Measurements from ENCODE around the gene GPHN. TPM values are rescaled to one million over a fixed set of nuclear protein-coding genes. Genes with fewer than 3 reads are reported as not detected.
A peak's percentile ranks its signal among the peaks of the same experiment; 100 is the strongest.

GPHN gene
- total RNA-seq, 1 experiment from 2014 or later: 4.1 TPM

DNA sequence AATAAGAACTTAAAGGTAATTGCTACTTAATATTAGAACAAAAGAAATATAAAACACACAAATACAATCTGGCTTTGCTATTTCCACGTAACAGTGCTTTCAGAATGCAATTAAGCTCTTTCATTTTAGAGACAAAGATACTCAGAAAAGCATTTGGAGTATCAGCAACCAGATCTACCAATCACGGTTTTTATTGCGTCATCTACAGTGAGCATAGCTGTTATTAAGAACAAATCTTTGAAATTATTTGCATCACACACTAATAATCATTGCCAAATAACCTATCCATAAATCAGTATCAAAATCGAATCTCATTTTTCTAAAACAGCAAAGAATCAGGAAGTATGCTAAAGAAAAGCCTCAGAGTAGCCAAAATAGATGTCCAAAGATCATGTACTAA is 654.4 kb downstream of the GPHN start:
- H3K9me2 ChIP-seq (replicated peaks; ENCODE audit: insufficient read depth, low read length): no peaks in the 10 kb centered on the region
- no peak overlapping the region for H3K9ac ChIP-seq (ENCODE audit: low read length)
- no peaks in the 10 kb centered on the region for H4K20me1 ChIP-seq (ENCODE audit: insufficient read depth, low read depth, low read length)
- DNase-seq: no peak
- no peaks in the 10 kb centered on the region for H3K4me1 ChIP-seq (ENCODE audit: low read length)
- H3K79me2 ChIP-seq (ENCODE audit: low read length): no peaks in the 10 kb centered on the region
- H3K4me2 ChIP-seq (ENCODE audit: low read depth, low read length, poor library complexity, severe bottlenecking): no peak overlapping the region
- H3K9me3 ChIP-seq (ENCODE audit: low read length): no peaks in the 10 kb centered on the region
- H3K27ac ChIP-seq (ENCODE audit: low read length): no peak overlapping the region
- H3K4me3 ChIP-seq (ENCODE audit: low read length): no peak overlapping the region
- no peaks in the 10 kb centered on the region for H3K27me3 ChIP-seq (ENCODE audit: low read length)
- no peaks in the 10 kb centered on the region for H3K36me3 ChIP-seq (ENCODE audit: insufficient read depth, low read length)
- no peak overlapping the region for H2AFZ ChIP-seq (ENCODE audit: low read length)

DNA sequence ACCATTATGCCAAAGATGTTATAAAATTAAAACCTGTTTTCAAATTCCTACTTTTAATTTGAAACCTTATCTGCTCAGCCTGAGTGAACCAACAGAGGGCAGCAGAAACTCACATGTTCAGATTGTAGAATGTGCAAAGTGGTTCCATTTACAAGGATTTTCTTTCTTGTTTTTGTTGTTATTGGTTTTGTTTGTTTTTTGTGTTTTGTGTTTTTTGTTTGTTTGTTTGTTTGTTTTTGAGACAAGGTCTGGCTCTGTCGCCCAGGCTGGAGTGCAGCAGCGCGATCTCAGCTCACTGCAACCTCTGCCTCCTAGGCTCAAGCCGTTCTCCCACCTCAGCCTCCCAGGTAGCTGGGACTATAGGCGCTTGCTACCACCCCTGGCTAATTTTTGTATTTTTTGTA is 658.5 kb downstream of the GPHN start:
- H3K27ac ChIP-seq (ENCODE audit: low read length): no peak overlapping the region
- DNase-seq: peak; percentile 79
- no peaks in the 10 kb centered on the region for H3K9me3 ChIP-seq (ENCODE audit: low read length)
- H3K36me3 ChIP-seq (ENCODE audit: insufficient read depth, low read length): no peaks in the 10 kb centered on the region
- H3K9me2 ChIP-seq (replicated peaks; ENCODE audit: insufficient read depth, low read length): no peaks in the 10 kb centered on the region
- H3K4me2 ChIP-seq (ENCODE audit: low read depth, low read length, poor library complexity, severe bottlenecking): no peak overlapping the region
- no peaks in the 10 kb centered on the region for H3K79me2 ChIP-seq (ENCODE audit: low read length)
- no peaks in the 10 kb centered on the region for H3K27me3 ChIP-seq (ENCODE audit: low read length)
- no peak overlapping the region for H3K9ac ChIP-seq (ENCODE audit: low read length)
- no peaks in the 10 kb centered on the region for H4K20me1 ChIP-seq (ENCODE audit: insufficient read depth, low read depth, low read length)
- H3K4me1 ChIP-seq (ENCODE audit: low read length): no peaks in the 10 kb centered on the region
- H3K4me3 ChIP-seq (ENCODE audit: low read length): no peak overlapping the region
- no peak overlapping the region for H2AFZ ChIP-seq (ENCODE audit: low read length)

DNA sequence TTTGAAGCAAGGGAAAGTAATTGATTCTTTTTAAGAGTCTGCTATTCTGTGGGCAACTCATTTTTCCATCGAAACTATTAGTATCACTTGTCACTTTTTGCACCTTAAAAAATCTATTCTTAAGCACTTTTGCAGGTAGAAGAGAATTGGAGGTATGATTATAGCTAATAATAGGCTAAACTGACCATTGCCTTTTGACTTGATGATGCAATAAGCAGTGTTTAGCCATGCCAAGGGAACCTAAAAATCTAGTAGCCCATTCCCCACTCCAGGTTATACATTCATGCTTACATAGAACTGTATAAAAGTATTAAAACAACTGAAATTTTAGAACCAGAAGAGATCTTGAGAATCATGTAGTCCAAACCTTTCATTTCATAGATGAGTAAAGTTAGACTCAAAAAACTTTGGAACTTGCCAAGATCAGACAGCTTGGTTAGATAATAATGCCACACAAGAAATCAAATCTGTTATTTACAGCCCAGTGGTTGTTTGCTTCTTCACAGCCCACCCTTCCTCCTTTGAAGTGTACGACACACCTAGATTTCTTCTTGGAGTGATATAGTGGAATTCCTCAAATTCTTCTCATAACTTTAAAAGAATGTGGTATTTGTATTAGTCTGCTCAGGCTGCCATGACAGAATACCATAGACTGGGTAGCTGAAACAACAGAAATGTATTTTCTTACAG is 659.6 kb downstream of the GPHN start:
- Histone ChIP-seq H2AFZ (ENCODE audit: low read length) (no peak overlapping the region), H4K20me1 (ENCODE audit: insufficient read depth, low read depth, low read length) (no peaks in the 10 kb centered on the region), H3K4me1 (ENCODE audit: low read length) (no peaks in the 10 kb centered on the region), H3K36me3 (ENCODE audit: insufficient read depth, low read length) (no peaks in the 10 kb centered on the region), H3K9me2 (replicated peaks; ENCODE audit: insufficient read depth, low read length) (no peaks in the 10 kb centered on the region), H3K9ac (ENCODE audit: low read length) (no peak overlapping the region), H3K4me2 (ENCODE audit: low read depth, low read length, poor library complexity, severe bottlenecking) (no peak overlapping the region), H3K27me3 (ENCODE audit: low read length) (no peaks in the 10 kb centered on the region), H3K4me3 (ENCODE audit: low read length) (no peak overlapping the region), H3K27ac (ENCODE audit: low read length) (no peak overlapping the region), H3K79me2 (ENCODE audit: low read length) (no peaks in the 10 kb centered on the region), H3K9me3 (ENCODE audit: low read length) (no peaks in the 10 kb centered on the region; the same call in 1 of the 2 replicates)
- no peak for DNase-seq

DNA sequence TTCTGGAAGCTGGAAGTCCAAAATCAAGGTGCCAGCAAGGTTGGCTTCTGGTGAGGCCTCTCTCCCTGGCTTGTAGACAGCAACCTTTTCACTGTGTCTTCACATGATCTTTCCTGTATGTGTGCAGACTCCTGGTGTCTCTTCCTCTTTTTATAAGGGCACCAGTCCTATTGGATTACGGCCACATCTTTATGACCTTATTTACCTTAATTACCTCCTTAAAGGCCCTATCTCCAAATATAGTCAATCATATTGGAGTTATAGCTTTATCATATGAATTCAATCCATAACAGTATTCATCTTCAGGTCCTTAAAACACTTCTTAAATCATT is 660.1 kb downstream of the GPHN start:
- Histone ChIP-seq H3K9me2 (replicated peaks; ENCODE audit: insufficient read depth, low read length) (no peaks in the 10 kb centered on the region), H3K27me3 (ENCODE audit: low read length) (no peaks in the 10 kb centered on the region), H3K4me3 (ENCODE audit: low read length) (no peak overlapping the region), H3K4me2 (ENCODE audit: low read depth, low read length, poor library complexity, severe bottlenecking) (no peak overlapping the region), H3K9me3 (ENCODE audit: low read length) (peaks cover 5% of the 10 kb centered on the region), H3K79me2 (ENCODE audit: low read length) (no peaks in the 10 kb centered on the region), H3K9ac (ENCODE audit: low read length) (no peak overlapping the region), H4K20me1 (ENCODE audit: insufficient read depth, low read depth, low read length) (no peaks in the 10 kb centered on the region), H3K36me3 (ENCODE audit: insufficient read depth, low read length) (no peaks in the 10 kb centered on the region), H3K4me1 (ENCODE audit: low read length) (no peaks in the 10 kb centered on the region), H2AFZ (ENCODE audit: low read length) (no peak overlapping the region), H3K27ac (ENCODE audit: low read length) (no peak overlapping the region)
- no peak for DNase-seq

DNA sequence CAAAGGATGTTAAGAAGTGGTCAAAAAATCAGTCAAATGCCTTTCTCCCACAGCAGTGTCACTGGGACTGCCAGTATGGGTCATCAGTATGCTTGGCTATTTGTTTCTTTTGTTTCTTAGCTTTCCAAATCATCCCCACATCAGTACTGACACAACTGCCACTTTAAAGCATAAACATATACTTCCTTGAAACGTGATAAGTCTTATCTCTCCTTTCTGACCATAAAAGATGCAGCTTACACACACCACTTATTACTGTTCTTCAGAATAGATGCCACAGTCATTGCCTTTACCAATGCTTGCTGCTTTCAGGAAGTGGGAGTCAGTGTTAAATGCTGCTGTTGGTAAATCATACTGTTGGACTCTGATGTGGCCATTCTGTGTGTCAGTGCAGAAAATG is 662.7 kb downstream of the GPHN start:
- H3K79me2 ChIP-seq (ENCODE audit: low read length): no peaks in the 10 kb centered on the region
- no peak overlapping the region for H2AFZ ChIP-seq (ENCODE audit: low read length)
- H3K4me3 ChIP-seq (ENCODE audit: low read length): no peak overlapping the region
- H3K4me1 ChIP-seq (ENCODE audit: low read length): no peaks in the 10 kb centered on the region
- H3K27me3 ChIP-seq (ENCODE audit: low read length): no peaks in the 10 kb centered on the region
- no peak overlapping the region for H3K9ac ChIP-seq (ENCODE audit: low read length)
- H3K9me2 ChIP-seq (replicated peaks; ENCODE audit: insufficient read depth, low read length): no peaks in the 10 kb centered on the region
- DNase-seq: no peak
- H3K36me3 ChIP-seq (ENCODE audit: insufficient read depth, low read length): no peaks in the 10 kb centered on the region
- H3K4me2 ChIP-seq (ENCODE audit: low read depth, low read length, poor library complexity, severe bottlenecking): no peak overlapping the region
- H3K27ac ChIP-seq (ENCODE audit: low read length): no peak overlapping the region
- peaks cover 13% of the 10 kb centered on the region for H3K9me3 ChIP-seq (ENCODE audit: low read length)
- no peaks in the 10 kb centered on the region for H4K20me1 ChIP-seq (ENCODE audit: insufficient read depth, low read depth, low read length)

DNA sequence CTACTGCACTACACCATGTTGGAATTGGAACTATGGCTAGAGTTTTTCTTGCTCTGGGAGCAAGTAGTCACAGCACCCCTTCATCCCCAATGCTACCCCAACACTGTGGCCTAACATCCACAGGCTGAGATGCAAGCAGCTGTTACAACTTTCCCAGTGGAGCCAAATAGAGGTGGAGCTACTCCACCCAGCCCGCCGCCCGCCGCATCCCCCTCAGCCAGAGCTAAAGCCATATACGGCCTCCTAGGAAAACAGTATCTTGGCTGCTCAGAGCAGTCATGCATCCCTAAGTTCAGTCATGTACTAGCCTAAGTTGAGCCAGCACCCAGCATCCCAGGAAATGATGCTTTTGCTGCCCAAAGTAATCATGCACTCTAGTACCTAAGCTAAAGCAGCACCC is 664.1 kb downstream of the GPHN start:
- Histone ChIP-seq H3K4me2 (ENCODE audit: low read depth, low read length, poor library complexity, severe bottlenecking) (no peak overlapping the region), H3K9me3 (ENCODE audit: low read length) (peaks cover 13% of the 10 kb centered on the region), H3K36me3 (ENCODE audit: insufficient read depth, low read length) (no peaks in the 10 kb centered on the region), H3K9me2 (replicated peaks; ENCODE audit: insufficient read depth, low read length) (no peaks in the 10 kb centered on the region), H3K9ac (ENCODE audit: low read length) (no peak overlapping the region), H3K4me3 (ENCODE audit: low read length) (no peak overlapping the region), H3K79me2 (ENCODE audit: low read length) (no peaks in the 10 kb centered on the region), H3K27ac (ENCODE audit: low read length) (no peak overlapping the region), H4K20me1 (ENCODE audit: insufficient read depth, low read depth, low read length) (no peaks in the 10 kb centered on the region), H3K4me1 (ENCODE audit: low read length) (no peaks in the 10 kb centered on the region), H2AFZ (ENCODE audit: low read length) (no peak overlapping the region), H3K27me3 (ENCODE audit: low read length) (no peaks in the 10 kb centered on the region)
- no peak for DNase-seq

DNA sequence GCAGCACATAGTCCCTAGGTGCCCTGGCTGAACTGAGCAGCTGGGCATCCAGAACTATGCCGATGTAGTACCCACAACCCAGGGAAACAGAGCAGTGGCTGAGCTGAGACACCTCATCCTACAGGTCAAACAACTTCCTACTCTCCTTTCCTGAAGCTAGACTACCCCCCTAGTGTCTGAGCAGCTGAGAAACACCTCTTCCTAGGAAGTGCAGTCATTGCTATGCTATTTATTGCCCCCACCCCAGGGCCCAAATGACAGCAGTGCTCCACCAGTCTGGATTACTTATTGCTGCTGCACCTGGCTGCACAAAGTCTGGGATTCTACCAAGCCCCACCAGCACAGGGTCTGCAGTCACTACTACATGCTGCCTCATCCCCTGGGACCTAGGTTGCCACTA is 664.6 kb downstream of the GPHN start:
- Histone ChIP-seq H3K4me1 (ENCODE audit: low read length) (no peaks in the 10 kb centered on the region), H3K4me2 (ENCODE audit: low read depth, low read length, poor library complexity, severe bottlenecking) (no peak overlapping the region), H3K27ac (ENCODE audit: low read length) (no peak overlapping the region), H3K27me3 (ENCODE audit: low read length) (no peaks in the 10 kb centered on the region), H3K36me3 (ENCODE audit: insufficient read depth, low read length) (no peaks in the 10 kb centered on the region), H3K79me2 (ENCODE audit: low read length) (no peaks in the 10 kb centered on the region), H3K9me3 (ENCODE audit: low read length) (peaks cover 13% of the 10 kb centered on the region), H4K20me1 (ENCODE audit: insufficient read depth, low read depth, low read length) (no peaks in the 10 kb centered on the region), H3K4me3 (ENCODE audit: low read length) (no peak overlapping the region), H3K9ac (ENCODE audit: low read length) (no peak overlapping the region), H2AFZ (ENCODE audit: low read length) (no peak overlapping the region), H3K9me2 (replicated peaks; ENCODE audit: insufficient read depth, low read length) (no peaks in the 10 kb centered on the region)
- no peak for DNase-seq

DNA sequence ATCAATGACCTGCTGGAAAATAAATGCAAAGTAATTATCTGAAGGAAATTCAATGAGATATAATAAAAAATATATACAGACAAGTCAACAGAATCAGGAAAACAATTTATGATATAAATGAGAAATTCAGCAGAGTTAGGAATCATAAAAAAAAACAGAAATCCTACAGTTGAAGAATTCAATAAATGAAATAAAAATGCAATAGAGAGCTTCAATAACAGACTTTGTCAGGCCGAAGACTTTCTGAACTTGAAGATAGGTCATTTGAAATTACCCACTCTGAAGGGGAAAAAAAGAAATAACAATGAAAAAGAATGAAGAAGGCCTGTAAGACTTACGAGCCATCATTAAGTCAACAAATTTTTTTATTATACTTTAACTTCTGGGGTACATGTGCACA is 665.8 kb downstream of the GPHN start:
- Histone ChIP-seq H3K36me3 (ENCODE audit: insufficient read depth, low read length) (no peaks in the 10 kb centered on the region), H3K27me3 (ENCODE audit: low read length) (no peaks in the 10 kb centered on the region), H3K4me3 (ENCODE audit: low read length) (no peak overlapping the region), H3K9me2 (replicated peaks; ENCODE audit: insufficient read depth, low read length) (no peaks in the 10 kb centered on the region), H3K9ac (ENCODE audit: low read length) (no peak overlapping the region), H3K9me3 (ENCODE audit: low read length) (peaks cover 14% of the 10 kb centered on the region), H3K4me1 (ENCODE audit: low read length) (no peaks in the 10 kb centered on the region), H3K79me2 (ENCODE audit: low read length) (no peaks in the 10 kb centered on the region), H2AFZ (ENCODE audit: low read length) (no peak overlapping the region), H4K20me1 (ENCODE audit: insufficient read depth, low read depth, low read length) (no peaks in the 10 kb centered on the region), H3K27ac (ENCODE audit: low read length) (no peak overlapping the region), H3K4me2 (ENCODE audit: low read depth, low read length, poor library complexity, severe bottlenecking) (no peak overlapping the region)
- no peak for DNase-seq
